Activated CD4-positive, CD25-positive, alpha-beta regulatory T cell treated with anti-CD3 and anti-CD28 coated beads, Interleukin-2, amount 50 U/mL, for 16 hours (primary cell): ENCODE results near the gene CIDEA.

Experiments
- DNase-seq: peaks from one replicate; pipeline ENCODE4 v3.0.0-alpha.2; 2020; ENCODE audit warnings: low read depth, low spot score

Gene CIDEA

GRCh38 chr18:12317664-12318333 lies 63.6 kb downstream of the CIDEA start:
- DNase-seq = no peak

DNA sequence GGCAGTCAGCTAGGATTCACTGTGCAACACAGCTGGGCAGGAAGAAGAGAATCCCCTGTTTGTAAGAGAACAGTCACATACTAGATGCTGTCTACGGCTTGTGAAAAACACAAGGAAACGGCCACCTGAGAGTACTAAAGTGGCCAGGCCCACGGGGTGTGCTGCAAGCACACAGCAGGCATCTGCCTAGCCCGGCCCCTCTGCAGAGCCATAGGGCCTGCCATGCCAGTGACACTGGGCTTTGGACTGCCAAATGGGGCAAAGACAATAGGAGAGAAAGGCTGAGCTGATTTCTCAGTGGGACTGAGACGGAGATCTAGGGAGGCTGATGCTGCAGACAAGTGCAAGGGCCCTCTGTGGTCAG lies 64.2 kb downstream of the CIDEA start:
- no peak for DNase-seq

- no peak for DNase-seq
These were observed 64.7 kb downstream of the CIDEA start for GRCh38 chr18:12318857-12319256.

GRCh38 chr18:12321333-12321732 lies 67.2 kb downstream of the CIDEA start:
- DNase-seq = no peak

GRCh38 chr18:12324991-12325725 lies 71.0 kb downstream of the CIDEA start:
- no peak for DNase-seq

DNA sequence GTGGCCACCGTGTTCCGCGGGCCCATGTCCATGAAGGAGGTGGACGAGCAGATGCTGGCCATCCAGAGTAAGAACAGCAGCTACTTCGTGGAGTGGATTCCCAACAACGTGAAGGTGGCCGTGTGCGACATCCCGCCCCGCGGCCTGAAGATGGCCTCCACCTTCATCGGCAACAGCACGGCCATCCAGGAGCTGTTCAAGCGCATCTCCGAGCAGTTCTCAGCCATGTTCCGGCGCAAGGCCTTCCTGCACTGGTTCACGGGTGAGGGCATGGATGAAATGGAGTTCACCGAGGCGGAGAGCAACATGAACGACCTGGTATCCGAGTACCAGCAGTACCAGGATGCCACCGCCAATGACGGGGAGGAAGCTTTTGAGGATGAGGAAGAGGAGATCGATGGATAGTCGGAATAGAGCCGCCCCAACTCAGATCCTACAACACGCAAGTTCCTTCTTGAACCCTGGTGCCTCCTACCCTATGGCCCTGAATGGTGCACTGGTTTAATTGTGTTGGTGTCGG lies 71.6 kb downstream of the CIDEA start:
- DNase-seq = no peak

DNA sequence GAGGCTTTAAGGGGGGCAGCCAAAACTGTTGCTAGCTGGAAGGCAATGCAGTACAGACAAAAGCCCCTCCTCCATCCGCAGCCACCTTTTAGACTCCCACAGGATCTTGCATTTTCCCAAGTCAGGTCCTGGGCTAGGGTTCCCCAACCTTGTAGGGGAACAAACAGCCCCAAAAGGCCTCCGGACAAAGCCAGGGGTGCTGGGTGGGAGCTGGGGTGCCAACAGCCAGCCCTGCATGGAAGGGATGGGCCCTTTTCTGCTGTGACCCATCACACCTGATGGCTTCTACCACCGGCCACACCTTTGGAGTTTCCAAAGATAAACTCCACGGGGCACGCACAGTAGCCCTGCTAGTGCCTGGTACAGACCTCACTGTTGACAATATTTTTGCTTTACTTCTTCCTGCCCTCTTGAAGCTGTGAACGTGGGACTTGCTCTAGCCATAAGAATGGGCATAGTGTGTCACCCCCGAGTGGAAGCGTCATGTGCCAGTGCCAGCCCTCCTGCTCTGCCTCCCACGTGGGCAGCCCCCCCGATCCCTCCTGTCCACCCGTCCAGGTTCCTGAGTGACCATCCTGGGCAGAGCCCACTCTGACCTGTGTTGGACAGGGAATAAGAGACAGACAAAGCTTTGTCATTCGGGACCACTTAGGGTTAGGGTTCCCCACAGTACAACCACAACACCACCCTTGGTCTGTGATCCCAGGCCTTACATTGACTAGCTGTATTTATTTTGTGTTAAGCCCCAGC lies 72.7 kb downstream of the CIDEA start:
- no peak for DNase-seq
